Measurements from ENCODE around the gene SLC6A15.

SLC6A15 gene

DNA sequence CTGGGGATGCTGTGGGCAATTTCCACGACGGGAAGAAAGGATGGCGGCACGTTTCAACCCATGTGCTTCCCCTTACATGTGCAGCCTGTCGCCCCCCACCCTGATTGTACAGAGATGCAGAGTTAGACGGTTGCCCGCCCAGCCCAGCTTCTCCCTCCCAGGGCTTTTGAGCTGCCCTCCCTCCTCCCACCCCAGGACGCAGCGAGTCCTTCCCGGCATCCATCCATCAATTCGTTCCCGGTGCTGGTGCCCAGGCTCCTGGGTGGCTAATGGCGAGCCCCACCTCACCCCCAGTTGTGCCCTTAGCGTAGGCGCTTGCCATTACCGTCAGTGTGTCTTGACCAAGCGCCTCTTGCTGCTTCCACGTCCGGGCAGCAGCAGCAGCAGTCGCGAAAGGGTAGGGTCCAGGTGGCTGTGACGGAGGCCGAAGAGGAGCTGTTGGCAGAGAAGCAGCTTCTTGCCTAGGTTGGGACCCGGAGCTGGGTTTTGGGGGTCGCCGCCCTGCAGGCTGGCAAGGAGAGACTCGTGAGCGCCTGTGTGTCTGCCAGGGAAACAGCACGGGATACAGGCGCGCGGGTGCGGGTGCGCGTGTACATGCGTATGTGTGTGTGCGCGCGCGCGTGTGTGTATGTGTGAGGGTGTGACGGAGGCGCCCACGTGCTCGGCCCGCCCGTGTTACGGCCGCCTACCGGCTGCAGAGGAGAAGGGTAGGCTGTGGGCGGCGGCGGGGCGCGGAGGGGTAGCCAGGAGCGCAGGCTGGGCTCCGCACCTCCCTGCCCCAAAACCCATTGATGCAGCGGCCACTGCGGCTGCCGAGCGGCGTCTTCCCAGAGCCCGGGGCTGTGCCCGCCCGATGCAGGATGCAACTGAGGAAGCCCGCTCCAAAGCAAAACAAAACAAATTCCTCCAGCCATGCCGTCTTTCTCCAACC, at the start of gene SLC6A15:
Gene SLC6A15, minus strand, starts transcription at position 602 of the 931 bp plus-strand sequence. CDS start 20,679 bp downstream, outside the sequence.
- DNase-seq = no peak

DNA sequence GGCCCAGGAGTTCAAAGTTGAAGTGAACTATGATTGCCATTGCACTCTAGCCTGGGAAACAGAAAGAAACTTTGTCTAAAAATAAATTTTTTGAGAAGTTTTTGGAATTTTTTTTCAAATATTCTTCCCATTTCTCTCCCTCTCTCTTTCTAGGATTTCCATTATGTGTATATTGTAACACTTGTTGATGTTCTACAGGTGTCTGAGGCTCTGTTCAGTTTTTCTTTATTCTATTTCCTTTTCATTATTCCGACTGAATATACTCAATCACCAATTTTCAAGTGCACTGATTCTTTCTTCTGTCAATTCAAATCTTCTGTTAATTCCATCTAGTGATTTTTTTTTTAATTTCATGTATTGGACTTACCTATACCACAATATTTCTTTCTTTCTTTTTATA, 48.3 kb upstream of the SLC6A15 start:
- DNase-seq = no peak

DNA sequence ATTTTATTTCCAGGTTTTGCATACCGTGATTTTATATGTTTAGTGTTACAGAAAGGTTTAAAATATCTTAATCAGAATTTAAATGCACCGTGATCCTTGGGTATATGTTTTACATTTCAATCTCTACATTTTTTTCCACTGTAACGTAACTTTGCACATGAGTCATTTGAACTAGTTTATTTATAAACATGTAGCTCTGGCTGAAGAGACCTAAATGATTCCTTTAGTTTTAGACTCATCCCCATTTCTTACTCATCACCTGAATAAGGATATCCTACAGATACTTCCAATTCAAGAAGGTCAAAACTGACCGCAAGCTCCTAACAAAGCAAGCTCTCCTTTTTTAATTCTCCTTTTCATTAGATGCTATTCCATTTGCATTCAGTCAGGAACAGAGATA, 42.7 kb upstream of the SLC6A15 start:
- no peak for DNase-seq

DNA sequence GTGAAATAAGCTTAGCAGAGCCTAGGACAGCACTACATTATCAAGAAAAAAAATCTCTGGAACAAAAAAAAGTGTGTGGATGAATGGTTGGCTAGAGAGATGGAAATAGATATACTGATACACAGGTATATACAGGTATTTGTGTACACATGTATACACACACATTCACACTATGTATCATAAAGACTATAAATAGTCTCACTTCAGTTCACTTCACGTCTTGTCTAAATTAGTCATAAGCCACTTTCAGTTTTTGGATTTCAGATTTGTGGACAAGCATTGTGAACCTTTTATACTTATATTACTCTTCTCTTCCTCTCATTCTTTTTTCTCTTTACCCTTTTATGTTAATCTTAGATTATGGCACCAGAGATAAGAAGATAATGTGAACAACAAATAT, 41.8 kb upstream of the SLC6A15 start:
- DNase-seq = no peak

DNA sequence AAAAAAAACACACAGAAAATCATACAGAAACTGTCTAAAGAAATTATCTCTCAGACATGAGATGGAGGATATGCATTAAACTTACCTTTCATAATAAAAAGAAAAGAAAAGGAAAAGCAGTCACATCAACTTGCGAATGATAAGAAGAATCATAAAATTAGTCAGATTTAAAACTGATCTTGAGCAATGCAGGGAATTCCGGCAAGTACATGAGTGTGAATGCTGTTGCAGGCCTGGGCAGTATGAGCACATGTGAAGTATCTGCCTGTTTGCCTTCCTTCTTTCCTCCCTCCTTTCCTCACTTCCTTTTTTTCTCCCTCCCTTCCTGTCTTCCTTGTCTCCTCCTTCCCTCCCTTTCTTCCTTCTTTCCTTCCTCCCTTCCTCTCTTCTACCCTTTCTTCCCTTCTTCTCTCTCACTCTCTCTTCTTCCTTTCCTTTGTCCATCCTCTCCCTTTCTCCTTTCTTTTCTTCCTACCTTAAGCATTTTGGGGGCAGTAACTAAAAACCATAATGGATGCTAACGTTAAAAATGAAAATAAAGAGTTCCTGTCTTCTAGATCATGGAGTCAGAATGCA, 38.5 kb upstream of the SLC6A15 start:
- DNase-seq = no peak

DNA sequence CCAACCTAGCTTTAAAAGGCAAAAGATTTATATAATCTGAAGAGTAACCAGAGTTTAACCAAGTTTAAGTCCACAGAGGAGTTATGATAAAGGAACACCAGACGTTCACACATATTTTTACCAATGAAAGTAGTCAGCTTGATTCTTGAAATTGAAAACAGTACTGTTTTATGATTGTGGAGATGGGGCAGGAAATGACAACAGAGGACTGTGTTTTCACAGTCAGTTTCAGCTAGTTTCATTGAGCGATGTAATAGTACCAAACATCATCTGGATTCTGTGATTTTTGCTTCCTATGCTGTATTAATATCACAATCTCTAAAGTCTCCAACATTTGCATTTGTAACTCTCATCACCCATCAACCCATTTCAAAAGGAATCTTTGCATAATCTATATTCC, 34.2 kb upstream of the SLC6A15 start:
- DNase-seq = no peak

DNA sequence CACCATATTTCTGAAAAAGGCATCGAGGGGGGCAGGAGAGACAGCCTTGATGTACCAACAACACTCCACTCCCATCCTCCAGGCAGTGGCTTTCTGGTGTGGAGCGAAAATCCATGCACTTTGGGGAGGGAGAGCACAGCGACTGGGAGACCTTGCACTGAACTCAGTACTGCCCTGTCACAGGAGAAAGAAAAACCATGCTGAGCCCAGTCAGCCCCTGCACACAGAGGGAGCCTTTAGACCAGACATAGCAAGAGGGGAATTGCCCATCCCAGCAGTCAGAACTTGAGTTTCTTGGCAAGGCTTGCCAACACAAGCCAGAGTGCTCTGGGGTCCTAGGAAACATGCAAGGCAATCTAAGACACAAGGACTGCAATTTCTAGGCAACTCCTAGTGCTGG, 24.8 kb upstream of the SLC6A15 start:
- no peak for DNase-seq

DNA sequence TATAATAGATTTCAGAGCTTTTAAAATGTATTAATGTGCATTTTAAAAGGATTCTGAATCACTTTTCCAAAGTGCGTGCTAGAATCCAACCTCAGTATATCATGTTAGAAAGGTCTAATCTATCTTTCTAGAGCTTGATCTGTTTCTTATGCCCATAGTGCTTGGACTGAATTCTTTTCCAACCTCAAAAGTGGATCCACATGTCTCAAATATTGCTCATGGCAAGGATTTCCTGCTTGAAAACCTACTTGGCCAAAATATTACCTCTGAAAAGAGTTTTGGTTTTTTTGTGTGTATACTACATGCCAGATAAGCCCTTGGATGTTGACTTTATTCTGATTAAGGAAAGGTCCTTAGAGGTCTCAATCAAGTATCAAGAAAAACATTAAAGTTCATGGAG, 16.9 kb upstream of the SLC6A15 start:
- no peak for DNase-seq

DNA sequence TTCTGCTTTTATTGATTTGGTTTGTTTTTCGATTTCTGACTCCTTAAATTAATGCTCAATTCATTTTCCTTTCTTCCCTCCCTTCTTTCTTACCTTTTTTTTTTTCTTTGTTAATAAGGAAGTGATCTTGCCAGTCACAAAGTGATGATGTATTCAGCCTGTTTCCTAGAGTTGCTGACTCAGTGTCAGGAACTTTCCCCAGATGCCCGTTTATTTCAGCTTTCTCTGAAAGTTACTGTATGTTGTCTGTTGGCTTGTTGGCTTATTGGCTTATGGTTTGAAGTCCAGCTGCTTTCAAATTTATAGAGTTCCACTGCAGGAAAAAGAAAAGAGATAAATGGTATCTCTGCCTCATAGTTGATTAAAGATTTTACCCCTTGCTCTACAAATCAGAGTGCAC, 12.4 kb upstream of the SLC6A15 start:
- DNase-seq = no peak

DNA sequence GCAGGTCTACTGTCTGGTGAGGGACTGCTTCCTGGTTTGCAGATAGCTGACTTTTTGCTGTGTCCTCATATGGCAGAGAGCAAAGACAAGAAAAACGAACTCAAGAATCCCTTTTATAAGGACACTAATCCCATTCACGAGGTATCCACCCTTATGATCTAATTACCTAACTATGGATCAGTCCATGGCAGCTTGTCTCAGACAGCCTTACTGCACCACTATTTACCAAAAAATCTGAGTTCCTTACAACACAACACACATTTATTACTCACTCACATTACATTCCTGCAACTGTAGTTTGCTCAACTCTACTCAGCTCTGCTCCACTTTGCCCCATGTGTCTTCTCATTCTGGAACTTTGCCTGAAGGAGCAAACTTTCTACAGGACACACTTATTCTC, 10.1 kb upstream of the SLC6A15 start:
- no peak for DNase-seq

DNA sequence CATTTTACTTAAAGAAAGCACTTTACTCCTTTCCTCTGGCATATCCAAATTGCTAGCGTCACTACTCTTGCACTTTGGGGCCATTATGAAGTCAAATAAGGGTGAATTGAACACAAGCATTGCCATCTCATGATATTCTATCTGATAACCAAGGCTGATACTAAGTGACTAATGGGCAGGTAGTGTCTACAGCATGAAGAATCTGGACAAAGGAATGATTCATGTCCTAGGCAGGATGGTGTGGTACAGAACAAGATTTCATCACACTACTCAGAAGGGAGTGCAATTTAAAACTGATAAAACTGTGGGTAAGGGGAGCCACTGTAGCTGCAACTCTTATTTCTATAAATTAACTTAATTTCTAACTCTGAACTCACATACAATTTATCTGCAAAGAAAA, 7.7 kb upstream of the SLC6A15 start:
- DNase-seq = no peak

DNA sequence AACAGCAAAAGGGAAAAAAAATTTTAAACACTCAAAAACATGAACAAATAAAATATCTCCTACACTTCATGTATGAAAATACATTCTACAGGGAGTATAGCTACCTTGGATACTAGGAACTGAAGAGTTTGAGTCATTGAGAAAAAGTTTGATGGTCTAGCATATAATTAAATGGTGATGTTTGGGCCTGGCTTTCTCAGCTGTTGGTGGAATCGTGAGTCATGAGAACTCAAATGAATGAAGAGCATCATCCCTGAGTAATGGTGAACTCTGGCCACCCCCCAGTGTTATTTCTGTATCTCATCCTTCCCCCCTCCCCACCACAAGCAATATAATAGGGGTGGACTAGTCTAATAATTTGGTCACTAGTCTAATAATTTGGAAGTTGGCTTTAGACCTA, 6.7 kb upstream of the SLC6A15 start:
- DNase-seq = no peak

DNA sequence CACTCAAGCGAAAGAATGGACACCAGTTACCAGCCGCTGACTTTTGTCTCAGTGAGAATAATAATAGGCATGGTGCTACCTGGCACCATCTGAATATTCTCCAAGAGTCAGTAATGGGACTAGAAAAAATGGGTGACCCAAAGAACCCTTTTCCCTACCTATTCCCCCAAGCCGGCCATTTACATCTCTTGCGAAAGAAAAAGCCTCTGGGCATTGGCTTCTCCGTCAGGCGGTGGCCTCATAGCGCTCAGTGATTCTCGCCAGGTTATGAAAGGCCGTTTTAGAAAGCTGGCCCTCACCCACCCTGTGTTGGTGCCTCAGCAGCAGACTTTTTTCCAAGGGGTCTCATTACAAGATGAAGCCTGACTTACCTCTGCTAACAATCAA, 523 bp upstream of the SLC6A15 start:
- DNase-seq = no peak

DNA sequence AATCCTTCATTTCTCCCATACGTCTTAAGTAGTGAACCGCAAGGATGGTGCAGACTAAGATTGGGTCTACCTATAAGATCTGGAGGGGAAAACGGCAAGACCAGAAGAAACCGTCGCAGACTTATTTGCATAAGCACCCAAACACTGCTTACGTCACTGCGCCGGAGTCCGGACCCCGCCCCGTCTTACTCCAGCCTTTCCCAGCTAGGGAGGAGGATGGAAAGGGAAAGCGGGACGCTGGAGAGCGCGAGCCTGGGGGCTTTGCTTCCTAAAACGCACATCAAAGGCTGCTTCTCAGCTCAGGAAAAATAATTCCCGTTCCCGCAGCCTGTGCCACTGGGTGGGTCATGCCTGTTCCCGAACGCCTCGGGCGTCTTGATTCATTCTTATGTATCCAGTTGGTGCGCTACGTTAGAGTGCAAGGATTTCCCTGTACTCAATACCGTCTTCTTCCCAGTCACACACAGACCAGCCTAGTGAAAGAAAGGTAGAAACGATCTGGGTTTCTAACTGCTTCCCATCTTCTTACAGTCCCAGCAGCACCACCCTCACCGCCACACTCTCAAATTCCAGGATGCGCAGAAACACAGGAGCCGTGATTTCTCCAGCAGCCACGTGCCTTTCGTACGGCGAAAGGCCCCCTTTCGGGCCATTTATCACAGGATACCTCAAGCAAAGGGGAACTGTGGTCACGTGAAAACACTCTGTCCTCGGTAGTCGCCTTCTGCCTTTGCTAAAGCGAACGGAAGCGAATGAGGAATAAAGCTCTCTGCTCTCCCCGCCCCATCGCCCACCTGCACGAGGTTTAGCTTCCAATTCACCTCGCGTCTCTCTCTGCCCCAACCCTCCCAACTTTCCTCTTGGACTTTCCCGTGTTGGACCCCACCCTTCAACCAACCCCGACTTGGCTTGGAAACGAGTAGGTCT, 1.1 kb downstream of the SLC6A15 start:
- DNase-seq = no peak

DNA sequence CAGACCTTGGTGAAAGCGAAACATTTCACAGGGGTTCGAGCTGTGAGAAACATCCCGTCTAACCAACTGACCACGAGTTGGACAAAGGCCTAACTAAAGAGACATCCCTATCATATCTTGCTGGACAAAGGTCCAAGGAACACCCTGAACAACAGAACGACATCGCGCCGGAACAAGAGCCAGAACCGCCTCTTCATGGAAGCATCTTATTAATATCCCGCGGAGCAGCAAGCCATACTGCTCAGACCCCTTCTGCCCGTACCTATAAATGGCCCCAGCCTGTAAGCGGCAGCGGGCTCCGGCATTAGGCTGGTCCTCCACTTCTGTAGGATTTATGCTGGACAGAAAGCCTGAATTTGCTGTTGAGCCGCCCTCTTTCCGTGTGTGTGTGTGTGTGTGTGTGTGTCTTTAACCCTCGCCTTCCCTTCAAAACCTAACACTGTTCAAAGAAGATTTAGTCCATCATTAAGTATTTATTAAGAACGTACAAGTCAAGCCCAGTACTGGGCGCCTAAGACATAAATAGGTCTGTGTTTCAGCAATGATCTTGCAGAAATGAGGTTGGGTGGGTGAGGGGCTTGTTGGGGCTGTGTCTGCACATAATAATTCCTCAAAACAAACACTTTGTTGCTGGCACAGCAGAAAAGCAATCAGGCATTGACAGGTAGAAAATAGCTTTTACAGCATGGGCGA, 1.9 kb downstream of the SLC6A15 start:
- DNase-seq = no peak

DNA sequence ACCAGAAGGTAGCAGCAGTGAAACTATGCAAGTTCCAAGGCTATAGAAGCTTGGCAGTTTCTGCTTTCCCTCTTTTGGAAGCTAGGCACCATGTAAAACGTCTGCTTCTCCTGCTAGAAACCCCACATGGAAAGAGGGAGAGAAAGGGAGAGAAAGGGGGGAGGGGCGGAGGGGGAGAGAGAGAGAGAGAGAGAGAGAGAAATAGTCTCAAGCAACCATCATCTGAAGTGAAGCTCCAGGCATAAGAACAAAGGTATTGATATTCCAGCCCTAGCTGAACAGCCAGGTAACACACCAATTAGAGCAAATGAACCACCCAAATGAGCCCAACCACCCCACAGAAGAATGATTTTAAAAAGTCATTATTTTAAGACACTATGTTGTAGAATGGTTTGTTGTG, 8.5 kb downstream of the SLC6A15 start:
- DNase-seq = no peak

DNA sequence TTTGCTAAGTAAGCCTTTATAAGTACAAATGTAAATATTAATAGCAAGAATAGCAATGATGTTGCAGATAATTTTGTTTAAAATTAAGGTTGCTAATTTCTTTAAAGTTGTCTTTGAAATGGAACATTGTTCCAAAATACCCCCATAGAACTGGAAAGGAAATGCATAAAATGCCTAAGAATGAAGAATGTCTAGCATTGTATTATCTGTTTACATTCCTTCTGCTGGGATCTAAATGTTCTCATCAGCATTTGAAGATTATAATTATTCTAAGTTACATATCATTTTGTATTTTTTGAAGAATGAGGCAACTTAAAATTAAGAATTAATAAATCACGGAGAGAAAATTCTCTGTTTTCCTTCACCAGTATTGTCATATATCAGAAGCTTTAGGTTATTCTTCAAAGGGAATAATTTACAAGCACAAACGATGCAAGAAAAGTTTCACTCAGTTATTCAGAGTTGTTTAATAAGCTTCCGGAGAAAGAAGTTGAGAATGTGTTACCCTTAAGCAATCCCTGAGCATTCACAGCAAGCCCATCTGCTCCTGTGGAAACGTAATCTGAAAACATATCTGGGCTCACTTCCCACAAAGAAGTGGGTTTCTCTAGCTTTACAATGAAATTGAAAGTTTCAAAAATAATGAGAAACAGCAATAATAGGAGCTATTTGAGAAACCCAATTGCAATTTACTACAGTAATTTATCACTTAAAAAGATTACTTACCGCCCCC, 21.3 kb downstream of the SLC6A15 start:
- DNase-seq = no peak

DNA sequence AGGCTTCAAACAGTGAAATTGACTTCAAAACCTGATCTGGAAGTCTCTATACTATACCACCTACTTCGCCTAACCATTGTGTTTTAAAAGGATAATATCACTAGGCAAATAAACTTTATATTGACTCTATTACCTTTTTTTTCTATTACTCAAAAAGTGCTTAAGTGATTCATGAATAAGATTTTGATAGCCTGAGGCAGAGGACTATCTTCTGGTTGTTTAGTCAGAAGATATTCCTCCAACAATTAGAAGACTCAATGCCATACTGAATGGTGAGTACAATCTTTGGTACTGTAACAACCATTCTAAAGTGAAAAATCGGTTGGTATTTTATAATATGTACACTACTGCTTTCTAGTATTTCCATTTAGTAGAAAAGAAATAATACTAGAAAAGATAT, 22.8 kb downstream of the SLC6A15 start:
- no peak for DNase-seq

DNA sequence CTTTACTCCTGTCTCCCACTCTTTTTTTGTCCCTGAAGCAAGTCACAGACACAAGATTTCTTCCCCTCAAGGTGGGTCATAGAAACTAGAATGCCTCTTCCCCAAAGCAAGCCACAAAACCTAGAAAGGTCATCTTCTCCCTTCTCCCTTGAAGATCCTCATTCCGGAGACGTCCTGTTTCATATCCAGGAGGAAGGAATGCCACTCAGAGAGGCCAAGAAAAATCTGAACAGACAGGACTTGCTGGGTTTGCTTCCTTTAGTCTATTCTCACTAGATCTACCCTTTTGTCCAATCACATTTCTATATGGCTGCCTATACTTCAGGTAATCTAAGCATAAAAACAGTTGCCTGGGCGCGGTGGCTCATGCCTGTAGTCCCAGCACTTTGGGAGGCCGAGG, 23.7 kb downstream of the SLC6A15 start:
- DNase-seq = no peak

DNA sequence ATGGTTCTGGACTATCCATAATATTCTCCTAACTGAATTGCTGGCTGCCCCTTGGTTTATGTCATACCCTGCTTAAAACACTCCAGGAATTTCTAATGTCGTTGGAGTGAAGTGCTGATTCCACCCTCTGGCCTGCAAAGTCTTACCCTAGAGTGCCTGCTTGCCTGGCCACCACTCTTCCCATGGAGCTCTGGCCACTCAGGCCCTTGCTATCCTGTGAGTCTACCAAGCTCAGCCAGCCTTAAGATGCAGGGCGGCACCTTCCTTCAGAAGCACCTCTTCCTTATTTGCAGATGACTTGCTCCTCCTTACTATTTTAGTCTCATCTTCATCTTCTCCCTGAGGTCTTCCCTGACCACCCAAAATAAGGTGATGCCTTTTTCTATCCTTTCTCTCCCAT, 35.3 kb downstream of the SLC6A15 start:
- DNase-seq = no peak

DNA sequence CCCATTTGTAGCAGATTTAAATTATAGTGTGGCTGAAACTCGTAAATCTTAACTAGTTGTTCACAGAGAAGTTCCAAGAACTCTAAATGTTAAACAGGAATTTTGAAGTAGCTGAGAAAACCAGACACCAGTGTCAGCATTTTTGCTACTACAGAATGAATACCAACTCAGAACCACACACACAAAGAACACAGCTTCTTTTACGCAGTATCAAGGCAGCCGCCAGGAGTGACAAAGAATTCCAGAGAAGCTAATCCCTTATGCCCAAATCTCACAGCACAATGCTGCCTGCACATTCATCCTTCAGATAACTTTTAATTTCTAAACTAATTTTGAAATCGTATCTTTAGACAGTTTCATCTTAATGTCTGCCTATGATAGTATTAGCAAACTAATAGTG, 37.4 kb downstream of the SLC6A15 start:
- no peak for DNase-seq

DNA sequence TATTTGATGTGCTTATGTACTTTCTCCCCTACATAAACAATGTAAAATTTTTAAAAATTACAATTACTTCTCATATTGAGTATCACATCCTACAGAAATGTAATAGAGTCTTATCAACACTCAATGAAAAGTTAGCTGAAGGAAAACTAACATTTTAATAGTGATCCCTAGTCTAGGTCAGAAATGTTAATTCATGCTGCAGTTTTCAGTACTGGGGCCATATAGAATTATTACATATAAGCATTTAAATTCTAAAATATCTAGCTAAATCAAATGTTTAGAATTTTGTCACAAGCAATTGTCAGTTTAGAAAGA, 37.8 kb downstream of the SLC6A15 start:
- DNase-seq = no peak

Data from CD4-positive, alpha-beta T cell treated with Interleukin-21 for 1 hour (primary cell).